Measurements from ENCODE around the gene C1orf210.

C1orf210 gene
- total RNA-seq: 0 reads per million in 2 donors

DNA sequence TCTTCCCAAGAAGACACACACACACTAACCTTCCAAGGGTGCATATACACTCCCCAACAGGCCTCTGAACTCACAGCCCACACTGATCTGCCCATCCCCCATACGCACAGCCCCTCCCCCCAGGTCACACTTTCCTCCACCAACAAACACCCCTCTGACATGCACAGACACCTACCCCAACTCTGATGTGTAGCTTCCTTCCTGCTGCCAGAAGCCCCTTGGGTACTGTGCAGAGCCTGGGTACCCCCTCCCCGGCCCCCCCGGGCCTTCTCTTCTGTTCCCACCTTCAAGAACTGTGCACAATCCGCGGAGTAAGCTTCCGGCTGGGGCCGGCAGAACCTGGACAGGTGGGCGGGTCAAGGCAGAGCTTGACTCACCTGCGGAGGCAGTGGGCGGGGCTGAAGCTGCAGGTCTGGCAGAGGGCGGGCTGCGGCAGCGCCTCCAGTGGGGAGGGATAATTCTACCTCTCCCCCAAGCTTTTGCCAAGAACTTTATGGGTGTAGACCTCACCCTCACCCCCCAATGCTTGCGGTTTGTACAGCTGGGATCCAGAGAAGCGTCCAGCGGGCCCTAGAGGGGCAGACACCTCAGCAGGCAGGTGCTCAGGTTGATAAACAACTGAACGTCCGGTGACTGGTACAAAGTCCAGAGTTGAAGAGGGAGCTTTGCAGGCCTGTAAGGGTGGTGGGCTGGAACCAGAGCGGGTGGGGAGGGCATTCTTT is at the start of gene C1orf210:
Gene C1orf210, minus strand, starts transcription at position 313 of the 722 bp plus-strand sequence. CDS start 2,311 bp downstream, outside the sequence.
- no peak for DNase-seq

DNA sequence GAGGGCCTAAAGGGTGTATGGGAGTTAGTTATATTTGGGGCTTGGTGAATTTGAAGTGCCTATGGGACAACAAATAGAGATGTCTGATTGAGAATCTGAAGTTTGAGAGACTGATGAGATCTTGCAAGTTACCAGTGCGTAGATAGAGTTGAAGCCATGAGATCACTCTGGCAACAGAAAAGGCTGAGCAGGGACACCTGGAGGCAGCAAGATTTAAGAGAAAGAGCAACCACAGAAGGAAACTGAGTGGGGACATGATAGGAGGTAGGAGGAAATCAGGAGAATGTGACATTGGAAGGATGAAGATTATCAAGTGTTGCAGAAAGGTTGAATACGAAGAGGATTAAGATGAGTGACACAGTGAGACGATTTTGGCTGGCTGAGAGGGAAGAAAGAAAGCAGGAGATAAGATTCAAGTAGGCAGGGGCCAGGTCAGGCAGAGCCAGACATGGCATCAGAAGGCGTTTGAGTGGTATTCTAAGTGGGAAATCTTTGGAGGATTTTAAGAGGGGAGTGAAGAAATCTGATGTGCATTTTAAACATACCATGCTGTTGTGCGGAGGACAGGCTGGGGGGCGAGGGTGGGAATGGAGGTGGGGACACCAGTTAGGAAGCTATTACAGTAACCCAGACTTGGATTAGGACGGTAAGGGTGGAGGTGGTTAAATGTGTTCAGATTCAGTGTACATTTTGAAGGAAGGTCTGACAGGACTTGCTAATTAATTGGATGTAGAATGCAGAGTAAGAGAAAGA is 49.2 kb upstream of the C1orf210 start:
- no peak for DNase-seq

DNA sequence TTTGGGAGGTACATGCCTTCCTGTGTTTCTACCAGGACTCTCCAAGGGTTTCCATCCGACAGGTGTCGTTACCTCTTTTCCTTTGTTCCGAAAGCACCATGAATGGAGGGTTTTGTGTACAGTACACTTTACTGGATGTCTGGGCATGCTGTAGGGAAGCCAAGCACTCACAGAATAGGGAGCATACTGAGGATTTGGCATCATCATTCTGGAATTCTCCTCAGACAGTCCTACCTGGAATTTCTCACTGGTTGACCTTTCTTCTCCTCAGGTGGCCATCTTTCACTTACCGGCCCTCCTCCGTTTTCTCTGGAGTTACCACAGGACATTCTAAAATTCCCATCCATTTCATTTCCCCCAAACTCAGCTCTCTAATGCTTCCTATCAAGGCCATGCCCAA is 46.3 kb upstream of the C1orf210 start:
- no peak for DNase-seq

DNA sequence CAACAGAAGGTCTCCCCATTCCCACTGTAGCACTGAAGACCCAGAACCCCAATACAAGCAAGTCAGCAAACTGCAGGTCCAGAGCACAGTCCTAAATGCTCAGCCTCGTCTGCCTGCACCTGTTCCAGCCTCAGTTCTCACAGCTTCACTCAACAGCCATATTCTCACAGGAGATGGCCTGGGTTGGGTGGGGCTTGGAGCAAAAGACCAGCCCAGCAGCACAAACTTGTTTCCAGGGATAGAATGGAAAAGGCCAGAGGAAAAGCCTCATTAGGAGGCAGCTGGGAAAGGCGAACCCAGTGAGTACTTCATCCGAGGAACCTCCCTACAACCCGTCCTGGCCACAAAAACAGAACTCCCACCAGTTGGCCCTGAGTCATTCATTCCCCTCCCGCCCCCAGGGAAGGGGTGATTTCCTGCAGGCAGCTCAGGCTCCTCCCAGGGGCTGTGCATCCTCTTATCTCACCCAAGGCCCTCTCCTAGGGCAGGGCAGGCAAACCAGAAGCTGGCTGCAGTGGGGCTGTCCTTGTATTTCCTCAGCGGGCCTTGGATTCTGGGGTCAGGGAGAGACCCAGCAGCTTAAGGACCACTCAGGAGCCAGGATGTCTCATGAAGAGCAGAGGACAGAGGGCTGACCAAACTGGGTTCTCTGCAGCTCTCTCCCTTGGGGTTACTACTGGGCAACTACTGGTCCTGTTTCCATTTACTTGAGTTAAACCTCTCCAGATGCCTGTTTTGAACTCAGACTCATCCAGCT is 44.8 kb upstream of the C1orf210 start:
- no peak for DNase-seq

DNA sequence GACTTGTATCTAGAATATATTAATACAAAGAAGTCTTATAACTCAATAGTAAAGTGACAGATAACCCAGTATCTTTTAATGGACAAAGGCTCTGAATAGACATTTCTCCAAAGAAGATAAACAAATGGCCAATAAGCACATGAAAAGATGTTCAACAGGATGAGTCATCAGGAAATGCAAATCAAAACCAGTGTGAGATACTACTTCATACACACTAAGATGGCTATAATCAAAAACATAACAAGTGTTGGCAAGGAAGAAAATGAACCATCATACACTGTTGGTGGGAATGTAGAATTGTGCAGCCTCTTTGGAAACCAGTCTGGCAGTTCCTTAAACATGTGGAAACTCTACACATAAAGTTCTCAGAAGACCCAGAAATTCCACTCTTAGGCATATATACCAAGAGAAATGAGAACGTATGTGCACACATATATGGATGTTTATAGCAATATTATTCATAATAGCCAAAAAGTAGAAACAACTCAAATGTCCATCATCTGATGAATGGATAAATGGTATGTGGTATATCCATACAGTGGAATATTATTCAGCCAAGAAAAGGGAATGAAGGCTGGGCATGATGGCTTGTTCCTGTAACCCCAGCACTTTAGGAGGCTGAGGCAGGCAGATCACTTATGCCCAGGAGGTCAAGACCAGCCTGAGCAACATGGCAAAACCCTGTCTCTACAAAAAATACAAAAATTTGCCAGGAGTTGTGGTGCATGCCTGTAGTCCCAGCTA is 42.3 kb upstream of the C1orf210 start:
- DNase-seq: no peak

DNA sequence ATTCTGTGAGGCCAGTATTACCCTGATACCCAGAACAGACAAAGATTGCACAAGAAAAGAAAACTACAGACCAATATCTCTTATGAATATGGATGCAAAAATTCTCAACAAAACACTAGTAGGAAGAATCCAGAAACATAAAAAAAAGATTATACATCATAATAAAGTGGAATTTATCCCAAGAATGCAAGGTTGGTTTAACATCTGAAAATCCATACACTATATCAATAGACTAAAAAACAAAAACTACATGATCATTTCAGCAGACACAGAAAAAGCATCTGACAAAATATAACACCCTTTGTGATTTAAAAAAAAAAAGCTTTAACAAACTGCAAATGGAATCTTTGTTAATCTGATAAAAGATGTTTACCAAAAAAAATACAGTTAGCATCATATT is 40.0 kb upstream of the C1orf210 start:
- no peak for DNase-seq

DNA sequence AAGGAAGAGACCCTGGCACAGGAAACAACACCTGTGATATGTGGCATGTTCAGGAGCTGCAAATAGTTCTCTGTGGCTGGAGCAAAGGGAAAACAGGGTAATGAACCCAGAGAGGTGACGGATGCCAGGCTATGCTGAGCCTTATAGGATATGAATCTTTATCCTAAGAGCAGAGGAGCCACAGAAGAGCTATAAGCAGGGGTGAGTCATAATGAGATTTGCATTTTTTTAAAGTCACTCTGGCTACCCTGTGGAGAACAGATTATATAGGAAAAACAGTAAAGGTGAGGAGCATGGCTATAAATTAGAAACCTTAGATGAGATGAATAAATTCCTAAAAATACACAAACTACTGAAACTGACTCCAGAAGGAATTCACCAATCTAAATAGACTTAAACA is 39.4 kb upstream of the C1orf210 start:
- DNase-seq: no peak

DNA sequence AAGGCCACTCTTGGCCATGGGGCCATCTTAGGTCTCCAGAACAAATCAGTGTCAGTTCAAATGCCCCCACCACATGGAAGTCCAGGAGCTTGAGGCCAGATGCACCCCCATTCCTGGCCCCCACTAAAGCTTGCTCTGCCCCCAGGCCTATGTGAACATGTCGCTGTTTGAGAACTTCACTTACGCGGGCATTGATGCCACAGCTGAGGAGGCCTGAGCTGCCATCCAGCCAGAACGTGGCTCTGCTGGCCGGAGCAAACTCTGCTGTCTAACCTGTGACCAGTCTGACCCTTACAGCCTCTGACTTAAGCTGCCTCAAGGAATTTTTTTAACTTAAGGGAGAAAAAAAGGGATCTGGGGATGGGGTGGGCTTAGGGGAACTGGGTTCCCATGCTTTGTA is 37.1 kb upstream of the C1orf210 start:
- no peak for DNase-seq

DNA sequence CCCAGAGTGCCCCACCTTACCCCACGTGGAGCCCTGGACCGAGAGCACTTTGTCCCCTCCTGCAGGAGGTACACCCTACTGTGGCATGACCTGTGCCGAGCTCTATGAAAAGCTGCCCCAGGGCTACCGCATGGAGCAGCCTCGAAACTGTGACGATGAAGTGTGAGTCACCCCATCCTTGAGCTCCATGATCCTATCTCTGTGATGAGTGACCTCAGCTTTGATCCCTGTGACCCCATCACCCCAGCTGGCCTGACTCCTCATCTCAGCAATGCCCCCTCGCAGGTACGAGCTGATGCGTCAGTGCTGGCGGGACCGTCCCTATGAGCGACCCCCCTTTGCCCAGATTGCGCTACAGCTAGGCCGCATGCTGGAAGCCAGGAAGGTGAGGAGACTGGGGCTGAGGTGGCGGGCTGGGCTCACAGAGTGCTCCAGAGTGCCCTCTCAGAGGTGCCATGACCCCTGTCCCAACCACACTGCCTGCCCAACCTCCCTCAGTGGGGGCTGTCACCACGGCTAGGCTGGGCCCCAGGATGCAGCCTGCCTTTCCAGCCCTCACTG is 36.0 kb upstream of the C1orf210 start:
- no peak for DNase-seq

DNA sequence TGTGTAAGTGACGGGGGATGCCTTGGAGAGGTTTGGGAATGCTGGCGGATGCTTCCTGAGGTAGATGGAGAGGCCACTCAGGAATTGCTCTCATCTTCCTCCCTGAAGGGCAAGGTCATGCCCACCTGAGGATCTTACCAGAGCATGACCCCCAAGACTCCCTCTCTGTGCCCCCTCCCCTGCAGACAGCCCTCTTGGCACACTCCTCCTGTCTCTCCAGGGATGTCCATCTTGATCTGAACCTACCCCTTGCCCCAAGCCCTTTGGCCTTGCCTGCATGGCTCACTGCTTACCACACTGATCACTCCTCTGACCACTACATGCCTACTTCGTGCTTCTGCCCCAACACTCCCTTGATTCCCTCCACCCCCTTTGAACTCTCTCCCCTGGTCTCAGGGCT is 34.4 kb upstream of the C1orf210 start:
- no peak for DNase-seq

DNA sequence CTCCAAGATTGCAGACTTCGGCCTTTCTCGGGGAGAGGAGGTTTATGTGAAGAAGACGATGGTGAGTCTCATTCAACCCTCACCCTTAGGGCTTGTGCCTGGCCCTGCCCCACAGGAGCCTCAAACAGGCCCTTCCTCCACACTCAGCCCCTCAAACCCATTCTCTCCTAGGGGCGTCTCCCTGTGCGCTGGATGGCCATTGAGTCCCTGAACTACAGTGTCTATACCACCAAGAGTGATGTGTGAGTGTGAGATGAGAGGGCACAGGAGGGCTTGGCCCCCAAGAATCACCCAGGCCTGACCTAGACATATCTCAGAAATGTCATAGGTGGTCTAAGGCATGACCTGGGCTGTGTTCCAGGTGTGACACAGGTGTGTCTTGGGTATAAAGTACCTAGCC is 33.9 kb upstream of the C1orf210 start:
- DNase-seq: no peak

DNA sequence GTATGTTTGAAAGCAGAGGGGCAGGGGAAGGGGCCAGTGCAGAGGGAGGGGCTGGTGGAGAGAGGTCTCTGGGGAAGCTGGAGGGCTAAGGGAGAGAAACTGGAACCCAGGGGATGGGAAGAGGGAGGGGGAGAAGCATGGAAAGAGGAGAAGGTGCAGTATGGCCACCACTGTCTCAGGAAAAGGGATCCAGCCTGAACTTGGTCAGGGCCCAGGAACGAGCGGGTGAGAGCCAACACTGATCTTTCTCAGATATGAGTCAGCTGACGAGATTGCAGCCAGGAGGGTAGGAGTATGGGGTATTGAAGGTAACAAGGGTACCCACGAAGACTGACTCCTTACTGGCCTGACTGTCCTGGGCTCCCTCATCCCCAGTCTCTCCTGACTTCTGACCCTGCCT is 33.5 kb upstream of the C1orf210 start:
- no peak for DNase-seq

DNA sequence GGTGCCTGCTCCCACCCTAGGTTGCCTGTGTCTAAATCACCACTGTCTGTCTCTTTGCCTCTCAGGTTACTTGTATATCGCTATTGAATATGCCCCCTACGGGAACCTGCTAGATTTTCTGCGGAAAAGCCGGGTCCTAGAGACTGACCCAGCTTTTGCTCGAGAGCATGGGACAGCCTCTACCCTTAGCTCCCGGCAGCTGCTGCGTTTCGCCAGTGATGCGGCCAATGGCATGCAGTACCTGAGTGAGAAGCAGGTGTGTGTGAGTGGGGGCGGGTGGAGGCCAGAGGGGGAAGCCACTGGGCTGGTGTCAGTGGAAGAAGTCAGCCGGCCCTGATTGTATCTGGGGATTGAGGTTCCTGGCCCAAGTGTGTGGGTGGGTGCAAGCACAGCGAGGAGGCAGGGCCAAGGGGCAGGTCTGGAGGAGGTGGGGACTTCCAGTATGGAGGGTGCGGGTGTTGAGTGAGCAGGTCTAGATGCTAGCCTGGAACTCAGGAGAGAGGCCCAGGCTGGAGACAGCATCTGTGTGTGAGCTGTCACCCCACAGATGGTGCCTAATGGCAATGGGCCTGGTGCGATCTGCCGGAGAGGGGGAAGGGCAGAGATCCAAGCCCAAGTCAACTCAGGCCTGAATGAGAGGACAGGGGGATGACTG is 32.6 kb upstream of the C1orf210 start:
- no peak for DNase-seq

DNA sequence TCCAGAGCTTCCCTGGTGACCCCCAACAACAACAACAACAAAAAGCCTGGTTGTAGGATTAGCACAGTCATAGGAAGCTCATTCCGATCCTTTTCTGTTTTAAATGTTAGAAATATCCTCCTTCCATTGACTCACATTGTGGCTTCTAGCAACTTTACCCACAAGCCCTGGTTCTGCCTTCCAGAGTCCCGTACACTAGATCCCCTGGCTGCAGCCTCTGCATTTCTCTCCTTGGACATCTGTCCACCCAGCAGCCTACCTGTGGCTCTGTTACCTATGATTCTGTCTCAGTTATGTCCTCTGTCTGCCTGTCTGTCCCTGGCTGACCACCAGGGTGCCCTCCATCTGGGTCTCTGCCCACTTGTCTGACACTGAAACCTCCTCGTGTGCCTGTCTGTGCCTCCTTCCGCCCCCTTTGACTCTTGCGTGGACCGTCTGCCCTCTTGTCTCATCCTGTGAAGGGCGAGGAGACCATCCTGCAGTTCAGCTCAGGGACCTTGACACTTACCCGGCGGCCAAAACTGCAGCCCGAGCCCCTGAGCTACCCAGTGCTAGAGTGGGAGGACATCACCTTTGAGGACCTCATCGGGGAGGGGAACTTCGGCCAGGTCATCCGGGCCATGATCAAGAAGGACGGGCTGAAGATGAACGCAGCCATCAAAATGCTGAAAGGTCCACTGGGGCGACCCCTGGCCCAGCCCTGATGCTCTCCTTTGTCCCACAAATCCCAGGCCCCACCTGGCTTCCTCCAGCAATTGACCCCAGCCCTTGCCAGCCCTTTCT is 31.5 kb upstream of the C1orf210 start:
- no peak for DNase-seq

DNA sequence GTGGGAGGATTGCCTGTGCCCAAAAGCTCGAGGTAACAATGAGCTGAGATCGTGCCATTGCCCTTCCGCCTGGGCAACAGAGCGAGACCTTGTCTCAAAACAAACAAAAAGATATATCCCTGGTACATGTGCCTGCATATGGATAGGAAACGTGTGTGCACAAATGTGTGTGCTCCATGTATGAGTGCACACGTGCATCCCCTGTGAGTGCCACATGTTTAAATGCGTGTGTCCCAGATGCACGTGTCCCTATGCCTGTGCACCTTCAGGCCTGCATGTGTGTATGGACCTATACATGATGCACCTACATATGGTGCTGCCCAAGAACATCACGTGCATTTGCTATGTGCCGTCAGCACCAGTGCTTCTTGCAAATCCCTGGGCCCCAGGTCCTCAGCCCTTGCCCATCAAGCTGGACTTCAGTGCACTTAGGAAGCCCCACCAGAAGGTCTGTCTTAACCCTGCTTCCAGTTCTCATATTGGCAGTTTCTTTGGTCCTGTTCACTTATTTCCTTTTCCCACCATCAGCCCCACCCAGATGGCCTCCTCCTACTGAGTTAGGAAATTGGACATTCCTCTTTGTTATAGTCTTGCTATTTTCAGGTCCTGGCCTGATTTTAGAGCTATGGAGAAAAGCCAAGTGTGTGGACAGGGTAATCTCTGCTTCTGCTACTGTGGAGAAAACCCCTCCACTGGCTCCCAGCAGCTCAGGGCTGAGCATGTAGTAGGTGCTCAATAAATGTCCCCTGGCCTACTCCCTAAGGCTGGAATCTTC is 30.8 kb upstream of the C1orf210 start:
- DNase-seq: no peak

DNA sequence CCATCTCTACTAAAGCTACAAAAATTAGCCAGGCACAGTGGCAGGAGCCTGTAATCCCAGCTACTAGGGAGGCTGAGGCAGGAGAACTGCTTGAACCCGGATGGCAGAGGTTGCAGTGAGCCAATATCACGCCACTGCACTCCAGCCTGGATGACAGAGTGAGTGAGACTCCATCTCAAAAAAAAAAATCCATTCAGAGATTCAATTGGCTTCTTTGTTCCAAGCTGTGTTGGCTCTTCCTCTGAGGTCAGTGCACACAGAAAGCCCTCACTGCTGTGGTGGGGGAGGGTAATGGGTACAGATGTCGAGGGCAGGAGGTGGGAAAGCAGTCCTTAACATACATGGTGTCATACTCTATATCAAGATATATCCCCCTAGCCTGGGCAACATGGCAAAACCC is 30.1 kb upstream of the C1orf210 start:
- no peak for DNase-seq

DNA sequence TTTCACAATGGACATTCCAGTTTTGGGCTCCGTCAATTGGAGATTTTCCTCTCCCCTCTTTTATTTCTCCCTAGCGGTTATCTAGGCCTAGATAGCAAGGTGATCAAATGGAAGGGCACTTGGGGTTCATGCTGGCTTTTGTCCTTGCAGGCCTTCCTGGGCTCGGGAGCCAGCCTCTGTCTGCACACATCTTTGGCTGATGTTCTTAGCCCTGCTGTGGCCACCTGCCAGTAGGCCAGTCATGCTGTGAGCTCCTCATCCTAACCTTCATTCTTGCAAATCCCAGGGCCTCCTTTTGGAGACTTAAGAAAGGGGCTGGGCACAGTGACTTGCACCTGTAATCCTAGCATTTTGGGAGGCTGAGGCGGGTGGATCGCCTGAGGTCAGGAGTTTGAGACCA is 28.9 kb upstream of the C1orf210 start:
- DNase-seq: no peak

DNA sequence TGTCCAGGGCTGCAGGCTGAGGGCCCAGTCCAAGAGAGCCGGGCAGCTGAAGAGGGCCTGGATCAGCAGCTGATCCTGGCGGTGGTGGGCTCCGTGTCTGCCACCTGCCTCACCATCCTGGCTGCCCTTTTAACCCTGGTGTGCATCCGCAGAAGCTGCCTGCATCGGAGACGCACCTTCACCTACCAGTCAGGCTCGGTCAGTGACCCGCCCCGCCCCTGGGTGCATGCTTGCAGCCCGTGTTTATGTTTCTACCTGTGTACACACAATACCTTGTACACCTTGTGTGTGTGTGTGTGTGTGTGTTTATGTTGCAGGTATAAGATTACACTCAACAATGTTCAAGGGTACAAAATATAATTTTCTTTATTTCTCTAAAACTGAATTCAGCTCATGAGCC is 28.4 kb upstream of the C1orf210 start:
- DNase-seq: no peak

DNA sequence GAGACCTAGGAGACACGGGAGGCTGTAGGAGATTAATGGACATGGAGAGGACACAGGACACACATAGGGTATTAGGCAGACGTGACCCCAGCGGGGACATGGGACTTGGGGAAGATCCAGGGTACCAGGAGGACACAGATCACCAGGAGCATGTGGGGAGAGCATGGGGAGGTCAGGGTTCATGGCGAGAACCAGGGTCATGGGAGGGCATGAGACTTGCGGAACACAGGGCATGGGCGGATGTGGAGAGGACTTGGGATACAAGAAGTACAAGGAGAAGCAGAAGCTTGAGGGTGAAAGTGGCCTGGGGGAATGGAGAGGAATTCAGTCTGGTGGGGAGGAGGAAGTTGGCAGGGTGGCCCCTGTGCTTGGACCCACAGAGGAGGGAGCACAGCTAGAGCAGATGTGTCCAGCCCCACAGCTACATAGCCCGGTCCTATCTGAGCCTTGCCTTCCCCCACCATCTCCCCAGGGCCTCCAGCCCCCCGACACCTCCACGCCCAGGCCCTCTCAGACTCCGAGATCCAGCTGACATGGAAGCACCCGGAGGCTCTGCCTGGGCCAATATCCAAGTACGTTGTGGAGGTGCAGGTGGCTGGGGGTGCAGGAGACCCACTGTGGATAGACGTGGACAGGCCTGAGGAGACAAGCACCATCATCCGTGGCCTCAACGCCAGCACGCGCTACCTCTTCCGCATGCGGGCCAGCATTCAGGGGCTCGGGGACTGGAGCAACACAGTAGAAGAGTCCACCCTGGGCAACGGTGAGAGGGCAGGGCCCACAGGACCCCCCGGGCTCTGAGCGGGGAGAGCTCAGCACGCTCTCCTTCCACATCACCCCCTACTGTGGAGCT is 27.5 kb upstream of the C1orf210 start:
- DNase-seq: no peak

All from T-helper 9 cell (primary cell).